ENCODE measurements around the gene ARHGAP26.

ARHGAP26 gene

DNA sequence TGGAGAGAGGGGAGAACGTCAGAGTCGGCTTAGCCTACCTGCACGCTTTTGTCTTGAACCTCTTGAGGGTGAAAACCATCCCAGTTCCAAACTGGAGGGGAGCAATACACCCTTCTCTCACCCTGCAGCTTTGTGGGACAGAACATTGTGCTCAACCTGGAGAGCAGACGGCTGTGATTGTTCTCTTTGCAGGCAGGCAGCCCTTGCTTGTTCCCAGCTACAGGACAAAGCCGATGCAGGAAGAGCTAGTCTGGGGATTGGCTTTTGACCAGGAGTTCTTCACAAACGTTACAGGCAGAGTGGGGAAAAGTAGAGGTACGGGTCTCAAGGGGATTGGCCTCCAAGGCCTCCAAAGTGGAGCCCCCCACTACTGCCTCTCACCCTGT is 33.9 kb upstream of the ARHGAP26 start:
- Histone ChIP-seq H3F3A (ENCODE audit: insufficient read depth, low read length) (no peaks in the 10 kb centered on the region), H3K9me3 (ENCODE audit: low read length) (no peaks in the 10 kb centered on the region), H3K9ac (ENCODE audit: low read length) (no peak overlapping the region), H4K20me1 (ENCODE audit: insufficient read depth, low read length) (no peaks in the 10 kb centered on the region), H3K27me3 (ENCODE audit: insufficient read depth, low read length) (no peaks in the 10 kb centered on the region; the same call in 1 of the 2 replicates), H2AFZ (ENCODE audit: low read length) (no peak overlapping the region), H3K4me2 (ENCODE audit: low read length) (no peak overlapping the region), H3K4me3 (ENCODE audit: low read depth, low read length, poor library complexity, severe bottlenecking) (no peak overlapping the region), H3K27ac (ENCODE audit: low read depth, low read length, poor library complexity, severe bottlenecking) (no peak overlapping the region), H3K79me2 (ENCODE audit: insufficient read depth, low read length) (no peaks in the 10 kb centered on the region), H3K36me3 (ENCODE audit: insufficient read depth, low read length) (no peaks in the 10 kb centered on the region), H3K4me1 (ENCODE audit: insufficient read depth, low read length, severe bottlenecking) (no peaks in the 10 kb centered on the region), H3K9me2 (ENCODE audit: low read depth, low read length) (no peaks in the 10 kb centered on the region)
- TF ChIP-seq, protein P1, sequence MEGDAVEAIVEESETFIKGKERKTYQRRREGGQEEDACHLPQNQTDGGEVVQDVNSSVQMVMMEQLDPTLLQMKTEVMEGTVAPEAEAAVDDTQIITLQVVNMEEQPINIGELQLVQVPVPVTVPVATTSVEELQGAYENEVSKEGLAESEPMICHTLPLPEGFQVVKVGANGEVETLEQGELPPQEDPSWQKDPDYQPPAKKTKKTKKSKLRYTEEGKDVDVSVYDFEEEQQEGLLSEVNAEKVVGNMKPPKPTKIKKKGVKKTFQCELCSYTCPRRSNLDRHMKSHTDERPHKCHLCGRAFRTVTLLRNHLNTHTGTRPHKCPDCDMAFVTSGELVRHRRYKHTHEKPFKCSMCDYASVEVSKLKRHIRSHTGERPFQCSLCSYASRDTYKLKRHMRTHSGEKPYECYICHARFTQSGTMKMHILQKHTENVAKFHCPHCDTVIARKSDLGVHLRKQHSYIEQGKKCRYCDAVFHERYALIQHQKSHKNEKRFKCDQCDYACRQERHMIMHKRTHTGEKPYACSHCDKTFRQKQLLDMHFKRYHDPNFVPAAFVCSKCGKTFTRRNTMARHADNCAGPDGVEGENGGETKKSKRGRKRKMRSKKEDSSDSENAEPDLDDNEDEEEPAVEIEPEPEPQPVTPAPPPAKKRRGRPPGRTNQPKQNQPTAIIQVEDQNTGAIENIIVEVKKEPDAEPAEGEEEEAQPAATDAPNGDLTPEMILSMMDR (IDR thresholded peaks at IDR 0.05; ENCODE audit: low read length): no peak
- TF ChIP-seq EZH2 (IDR thresholded peaks at IDR 0.05; ENCODE audit: borderline replicate concordance, low read length): no peak

DNA sequence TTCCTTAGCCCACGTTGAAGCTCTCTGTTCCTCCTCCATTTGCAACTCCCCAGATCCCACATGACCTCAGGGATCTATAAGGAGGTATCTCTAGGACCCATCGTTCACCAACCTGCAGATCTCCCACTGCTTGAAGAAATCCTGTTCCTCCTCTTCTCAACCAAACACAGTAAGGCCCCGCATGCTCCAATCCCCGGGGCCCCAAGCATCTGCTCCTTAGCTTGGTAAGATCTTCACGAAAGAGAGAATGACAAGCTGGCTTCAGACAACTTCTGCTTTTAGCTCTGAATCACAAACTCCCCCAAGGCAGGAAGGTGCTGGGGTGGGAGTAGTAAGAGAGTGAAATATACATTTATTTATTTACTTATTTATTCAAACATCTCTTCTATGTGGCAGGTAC is 33.0 kb upstream of the ARHGAP26 start:
- Histone ChIP-seq H3K27me3 (ENCODE audit: insufficient read depth, low read length) (no peaks in the 10 kb centered on the region; the same call in 1 of the 2 replicates), H4K20me1 (ENCODE audit: insufficient read depth, low read length) (no peaks in the 10 kb centered on the region), H3K9me3 (ENCODE audit: low read length) (no peaks in the 10 kb centered on the region), H3F3A (ENCODE audit: insufficient read depth, low read length) (no peaks in the 10 kb centered on the region), H3K4me3 (ENCODE audit: low read depth, low read length, poor library complexity, severe bottlenecking) (no peak overlapping the region), H2AFZ (ENCODE audit: low read length) (no peak overlapping the region), H3K79me2 (ENCODE audit: insufficient read depth, low read length) (no peaks in the 10 kb centered on the region), H3K4me2 (ENCODE audit: low read length) (no peak overlapping the region), H3K4me1 (ENCODE audit: insufficient read depth, low read length, severe bottlenecking) (no peaks in the 10 kb centered on the region), H3K27ac (ENCODE audit: low read depth, low read length, poor library complexity, severe bottlenecking) (no peak overlapping the region), H3K36me3 (ENCODE audit: insufficient read depth, low read length) (no peaks in the 10 kb centered on the region), H3K9me2 (ENCODE audit: low read depth, low read length) (no peaks in the 10 kb centered on the region), H3K9ac (ENCODE audit: low read length) (no peak overlapping the region)
- TF ChIP-seq, protein P1 (IDR thresholded peaks at IDR 0.05; ENCODE audit: low read length): no peak
- no peak for TF ChIP-seq EZH2 (IDR thresholded peaks at IDR 0.05; ENCODE audit: borderline replicate concordance, low read length)

DNA sequence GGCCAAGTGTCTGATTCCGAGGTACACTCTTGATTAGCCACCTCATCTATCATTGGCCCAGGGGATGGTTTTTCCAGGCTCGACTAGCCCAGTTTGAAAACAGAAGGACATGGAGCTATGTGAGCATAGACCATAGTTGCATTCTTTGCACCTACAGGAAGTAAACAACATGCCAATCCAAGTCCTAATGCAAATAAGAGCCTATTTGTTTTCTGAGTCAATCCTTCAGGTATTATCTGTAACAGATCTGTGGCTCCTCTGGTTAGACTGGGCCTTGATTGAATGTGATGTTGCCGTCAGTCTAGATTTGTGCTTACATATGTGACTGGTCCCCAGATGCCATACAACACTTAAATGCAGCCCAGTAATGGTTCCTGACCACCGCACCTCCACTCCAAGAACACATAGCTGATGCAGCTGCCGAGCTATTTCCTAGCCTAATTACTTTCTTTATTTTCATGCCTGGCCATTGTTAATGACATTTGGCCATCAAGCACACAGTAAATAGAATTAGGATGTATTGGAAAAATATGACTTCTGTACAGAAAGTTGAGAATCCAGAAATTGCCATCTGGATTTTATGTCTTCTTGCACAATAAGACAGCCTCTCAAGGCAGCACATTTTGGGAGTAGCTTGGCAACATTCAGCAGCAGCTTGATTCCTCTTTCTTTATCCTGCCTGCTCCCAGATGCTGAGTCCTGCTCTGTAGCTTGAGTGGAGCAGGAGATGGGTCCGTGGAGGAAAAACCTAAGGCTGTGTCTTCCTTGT is 29.5 kb upstream of the ARHGAP26 start:
- Histone ChIP-seq H3K9ac (ENCODE audit: low read length) (no peak overlapping the region), H3K4me2 (ENCODE audit: low read length) (no peak overlapping the region), H3K27me3 (ENCODE audit: insufficient read depth, low read length) (no peaks in the 10 kb centered on the region), H3K9me3 (ENCODE audit: low read length) (no peaks in the 10 kb centered on the region), H4K20me1 (ENCODE audit: insufficient read depth, low read length) (no peaks in the 10 kb centered on the region), H3K9me2 (ENCODE audit: low read depth, low read length) (no peaks in the 10 kb centered on the region), H3K36me3 (ENCODE audit: insufficient read depth, low read length) (no peaks in the 10 kb centered on the region), H3K4me1 (ENCODE audit: insufficient read depth, low read length, severe bottlenecking) (no peaks in the 10 kb centered on the region), H3K4me3 (ENCODE audit: low read depth, low read length, poor library complexity, severe bottlenecking) (no peak overlapping the region), H3F3A (ENCODE audit: insufficient read depth, low read length) (no peaks in the 10 kb centered on the region), H3K27ac (ENCODE audit: low read depth, low read length, poor library complexity, severe bottlenecking) (no peak overlapping the region), H3K79me2 (ENCODE audit: insufficient read depth, low read length) (no peaks in the 10 kb centered on the region), H2AFZ (ENCODE audit: low read length) (no peak overlapping the region)
- TF ChIP-seq, protein P1 (IDR thresholded peaks at IDR 0.05; ENCODE audit: low read length): no peak
- no peak for TF ChIP-seq EZH2 (IDR thresholded peaks at IDR 0.05; ENCODE audit: borderline replicate concordance, low read length)
